HFFc6 (cell line): ENCODE results near the gene UBE2L3. TPM values are rescaled to one million over a fixed set of nuclear protein-coding genes. Genes with fewer than 3 reads are reported as not detected.

ENCODE experiments used
- DNase-seq: peaks from one replicate; pipeline ENCODE4 v3.0.0-alpha.2; 2018
- H3K27ac Mint-ChIP-seq: 2 replicates; pipeline ENCODE4 v1.8.0; 2020; ENCODE audit warnings: mild to moderate bottlenecking, mixed read lengths
- H3K27me3 Mint-ChIP-seq: 2 replicates; pipeline ENCODE4 v1.8.0; 2021; ENCODE audit warnings: mild to moderate bottlenecking, moderate library complexity, mixed read lengths; ENCODE audit not compliant: insufficient read depth
- H3K36me3 Mint-ChIP-seq: 2 replicates; pipeline ENCODE4 v1.8.0; 2021; ENCODE audit warnings: low read depth, mixed read lengths
- H3K4me1 Mint-ChIP-seq: 2 replicates; pipeline ENCODE4 v1.8.0; 2020; ENCODE audit warnings: low read depth, mixed read lengths
- H3K4me3 Mint-ChIP-seq: 2 replicates; pipeline ENCODE4 v1.8.0; 2020; ENCODE audit warnings: mild to moderate bottlenecking, moderate library complexity, mixed read lengths
- H3K9me3 Mint-ChIP-seq: 2 replicates; pipeline ENCODE4 v1.8.0; 2020; ENCODE audit warnings: mild to moderate bottlenecking, mixed read lengths
- CTCF ChIP-seq: fragments of 200-600 bp; sonication (generic); IDR thresholded peaks from 2 replicates; pipeline ENCODE4 v1.5.0; 2021; ENCODE audit warnings: antibody characterized with exemption, mild to moderate bottlenecking
- total RNA-seq, 6 experiments: library from RNA; stranded (reverse); fragmentation: NEBNext Ultra II Directional; extraction: Animal tissue kit (Norgen Biotek cat#: 25700); gene quantifications; 2 replicates in 1 of 6; 3 replicates in 5 of 6; pipeline ENCODE4 v1.2.3, GENCODE V29; 2021

The UBE2L3 gene
- total RNA-seq, 6 experiments from 2014 or later, result 82.7 to 93.3 (median 88.7) TPM

- no peak overlapping the region for H3K27ac Mint-ChIP-seq
- no peak for TF ChIP-seq CTCF
- no peaks in the 10 kb centered on the region for H3K36me3 Mint-ChIP-seq
These were observed 89.5 kb downstream of the UBE2L3 start for GRCh38 chr22:21657020-21657359.

GRCh38 chr22:21657360-21658032 is 90.0 kb downstream of the UBE2L3 start:
- H3K27ac Mint-ChIP-seq, result no peak overlapping the region
- no peak for DNase-seq
- H3K27me3 Mint-ChIP-seq, result peaks cover 11% of the 10 kb centered on the region
- peaks cover 9% of the 10 kb centered on the region for H3K4me1 Mint-ChIP-seq
- no peaks in the 10 kb centered on the region for H3K9me3 Mint-ChIP-seq
- H3K4me3 Mint-ChIP-seq, result peak overlapping the region; percentile 66
- TF ChIP-seq CTCF, result no peak
- H3K36me3 Mint-ChIP-seq, result no peaks in the 10 kb centered on the region

More at GRCh38 chr22:21657020-21657359, 89.5 kb downstream of the UBE2L3 start:
- DNase-seq, result no peak
- Mint-ChIP-seq H3K4me3 (peak overlapping the region; percentile 47), H3K9me3 (no peaks in the 10 kb centered on the region), H3K4me1 (peaks cover 9% of the 10 kb centered on the region), H3K27me3 (peaks cover 11% of the 10 kb centered on the region)

GRCh38 chr22:21659864-21660525 is 92.5 kb downstream of the UBE2L3 start:
- DNase-seq, result no peak
- no peak for TF ChIP-seq CTCF
- peaks cover 11% of the 10 kb centered on the region for H3K4me1 Mint-ChIP-seq
- no peaks in the 10 kb centered on the region for H3K9me3 Mint-ChIP-seq
- no peak overlapping the region for H3K4me3 Mint-ChIP-seq
- no peaks in the 10 kb centered on the region for H3K36me3 Mint-ChIP-seq
- no peak overlapping the region for H3K27ac Mint-ChIP-seq
- H3K27me3 Mint-ChIP-seq, result peaks cover 12% of the 10 kb centered on the region

- Mint-ChIP-seq H3K4me3 (no peak overlapping the region), H3K27me3 (peaks cover 12% of the 10 kb centered on the region), H3K9me3 (no peaks in the 10 kb centered on the region), H3K27ac (no peak overlapping the region), H3K36me3 (no peaks in the 10 kb centered on the region), H3K4me1 (peaks cover 15% of the 10 kb centered on the region)
- TF ChIP-seq CTCF, result no peak
- no peak for DNase-seq
These were observed 93.4 kb downstream of the UBE2L3 start for GRCh38 chr22:21660904-21661303.

- Mint-ChIP-seq H3K27ac (no peak overlapping the region), H3K4me3 (no peak overlapping the region), H3K9me3 (no peaks in the 10 kb centered on the region), H3K36me3 (no peaks in the 10 kb centered on the region; the same call in 1 of the 2 replicates), H3K4me1 (peaks cover 13% of the 10 kb centered on the region), H3K27me3 (peaks cover 16% of the 10 kb centered on the region)
- no peak for TF ChIP-seq CTCF
- DNase-seq, result no peak
These were observed 94.5 kb downstream of the UBE2L3 start for GRCh38 chr22:21661991-21662390.
